HEK293 (cell line): ENCODE results near the gene KIF9.

Experiments
- CTCF ChIA-PET: fragments of 350-600 bp; formaldehyde crosslinking; extraction: SDS; loops from one replicate; lab custom pipeline; 2021; ENCODE audit warnings: antibody characterized with exemption; lab: Yijun Ruan, JAX
- POLR2A ChIA-PET: fragments of 300-600 bp; formaldehyde crosslinking; extraction: SDS; loops from one replicate; lab custom pipeline; 2020; ENCODE audit warnings: antibody characterized with exemption, inconsistent platforms; lab: Yijun Ruan, JAX
- H3K27ac ChIP-seq: fragments of 200-500 bp; sonication (Bioruptor generic); 2 replicates; pipeline ENCODE4 v1.5.1; 2014; ENCODE audit warnings: low read depth, low read length, control low read depth, inconsistent platforms; ENCODE audit errors: extremely low read depth
- H3K36me3 ChIP-seq, 2 experiments: fragments of 200-500 bp in 1 of 2; sonication (Bioruptor generic) in 1 of 2; 1 replicate in 1 of 2; 2 replicates in 1 of 2; pipeline ENCODE4 v1.5.1; 2014 to 2017; ENCODE audit warnings: inconsistent platforms in 2 of 2, low read length in 2 of 2; ENCODE audit not compliant: control insufficient read depth in 2 of 2, insufficient read depth in 1 of 2
- H3K4me1 ChIP-seq: fragments of 200-500 bp; sonication (Bioruptor generic); 2 replicates; pipeline ENCODE4 v1.5.1; 2014; ENCODE audit warnings: mild to moderate bottlenecking, low read length, inconsistent platforms; ENCODE audit not compliant: control insufficient read depth, insufficient read depth
- H3K4me3 ChIP-seq: 2 replicates; pipeline ENCODE4 v1.5.1; 2011; ENCODE audit warnings: low read depth, mild to moderate bottlenecking, control low read depth, low read length, moderate library complexity
- H3K9me3 ChIP-seq: fragments of 200-500 bp; sonication (Bioruptor generic); 2 replicates; pipeline ENCODE4 v1.5.1; 2014; ENCODE audit warnings: low read depth, low read length, inconsistent platforms; ENCODE audit not compliant: control insufficient read depth, insufficient read depth
- MEIS1 ChIP-seq: sonication (generic); formaldehyde crosslinking; IDR thresholded peaks from 2 replicates; pipeline ENCODE4 v1.8.1; 2022; ENCODE audit warnings: missing genetic modification reagents, mild to moderate bottlenecking, borderline replicate concordance
- MZF1 ChIP-seq: fragments of 450-650 bp; formaldehyde crosslinking; IDR thresholded peaks from 2 replicates; pipeline ENCODE4 v1.5.1; 2017; ENCODE audit warnings: missing biosample characterization, missing genetic modification characterization, borderline replicate concordance
- PRDM4 ChIP-seq: fragments of 450-650 bp; formaldehyde crosslinking; IDR thresholded peaks from 2 replicates; pipeline ENCODE4 v1.5.1; 2017; ENCODE audit warnings: missing biosample characterization, missing genetic modification characterization
- PRDM6 ChIP-seq: fragments of 450-650 bp; formaldehyde crosslinking; IDR thresholded peaks from 2 replicates; pipeline ENCODE4 v1.5.1; 2017; ENCODE audit warnings: missing biosample characterization, missing genetic modification characterization
- SCRT2 ChIP-seq: fragments of 450-650 bp; formaldehyde crosslinking; IDR thresholded peaks from 2 replicates; pipeline ENCODE4 v1.5.1; 2016; ENCODE audit warnings: missing biosample characterization, missing genetic modification characterization
- SP7 ChIP-seq: fragments of 450-650 bp; formaldehyde crosslinking; IDR thresholded peaks from 2 replicates; pipeline ENCODE4 v1.5.1; 2016; ENCODE audit warnings: missing biosample characterization, missing genetic modification characterization
- ZFHX2 ChIP-seq: fragments of 450-650 bp; formaldehyde crosslinking; conservative IDR thresholded peaks from 2 replicates; pipeline ENCODE4 v1.5.1; 2016; ENCODE audit warnings: missing biosample characterization, missing genetic modification characterization
- ZIC2 ChIP-seq: fragments of 450-650 bp; formaldehyde crosslinking; IDR thresholded peaks from 2 replicates; pipeline ENCODE4 v1.5.1; 2016; ENCODE audit warnings: missing biosample characterization, missing genetic modification characterization
- ZNF121 ChIP-seq: fragments of 450-650 bp; formaldehyde crosslinking; IDR thresholded peaks from 2 replicates; pipeline ENCODE4 v1.5.1; 2016; ENCODE audit warnings: missing biosample characterization, missing genetic modification characterization
- ZNF175 ChIP-seq: fragments of 450-650 bp; formaldehyde crosslinking; IDR thresholded peaks from 2 replicates; pipeline ENCODE4 v1.5.1; 2016; ENCODE audit warnings: missing biosample characterization, missing genetic modification characterization
- ZNF223 ChIP-seq: fragments of 450-650 bp; formaldehyde crosslinking; IDR thresholded peaks from 2 replicates; pipeline ENCODE4 v1.5.1; 2016; ENCODE audit warnings: missing biosample characterization, missing genetic modification characterization
- ZNF23 ChIP-seq: fragments of 450-650 bp; formaldehyde crosslinking; IDR thresholded peaks from 2 replicates; pipeline ENCODE4 v1.5.1; 2016; ENCODE audit warnings: missing biosample characterization, missing genetic modification characterization, borderline replicate concordance
- ZNF335 ChIP-seq: fragments of 450-650 bp; formaldehyde crosslinking; conservative IDR thresholded peaks from 2 replicates; pipeline ENCODE4 v1.5.1; 2016; ENCODE audit warnings: missing biosample characterization, missing genetic modification characterization
- ZNF433 ChIP-seq: fragments of 450-650 bp; formaldehyde crosslinking; IDR thresholded peaks from 2 replicates; pipeline ENCODE4 v1.5.1; 2016; ENCODE audit warnings: missing biosample characterization, missing genetic modification characterization, low read depth
- ZNF473 ChIP-seq: fragments of 450-650 bp; formaldehyde crosslinking; IDR thresholded peaks from 2 replicates; pipeline ENCODE4 v1.5.1; 2017; ENCODE audit warnings: missing biosample characterization, missing genetic modification characterization
- ZNF530 ChIP-seq: fragments of 450-650 bp; formaldehyde crosslinking; IDR thresholded peaks from 2 replicates; pipeline ENCODE4 v1.5.1; 2016; ENCODE audit warnings: low read depth, missing biosample characterization, missing genetic modification characterization
- ZNF555 ChIP-seq: fragments of 450-650 bp; formaldehyde crosslinking; conservative IDR thresholded peaks from 2 replicates; pipeline ENCODE4 v1.5.1; 2017; ENCODE audit warnings: missing biosample characterization, mild to moderate bottlenecking, missing genetic modification characterization, inconsistent platforms
- ZNF645 ChIP-seq: fragments of 450-650 bp; formaldehyde crosslinking; IDR thresholded peaks from 2 replicates; pipeline ENCODE4; 2016; ENCODE audit warnings: missing biosample characterization, missing genetic modification characterization
- ZNF747 ChIP-seq: fragments of 450-650 bp; formaldehyde crosslinking; IDR thresholded peaks from 2 replicates; pipeline ENCODE4 v1.5.1; 2016; ENCODE audit warnings: missing biosample characterization, missing genetic modification characterization
- ZNF792 ChIP-seq: fragments of 450-650 bp; formaldehyde crosslinking; IDR thresholded peaks from 2 replicates; pipeline ENCODE4 v1.5.1; 2016; ENCODE audit warnings: missing biosample characterization, missing genetic modification characterization
- ZSCAN5A ChIP-seq: fragments of 450-650 bp; formaldehyde crosslinking; IDR thresholded peaks from 2 replicates; pipeline ENCODE4 v1.5.1; 2016; ENCODE audit warnings: missing biosample characterization, missing genetic modification characterization
- TF ChIP-seq, protein P1 (sequence below): fragments of 450-650 bp; formaldehyde crosslinking; IDR thresholded peaks from 2 replicates; pipeline ENCODE4 v1.5.1; 2017; ENCODE audit warnings: missing biosample characterization, mild to moderate bottlenecking, missing genetic modification characterization, moderate library complexity

Gene KIF9

DNA sequence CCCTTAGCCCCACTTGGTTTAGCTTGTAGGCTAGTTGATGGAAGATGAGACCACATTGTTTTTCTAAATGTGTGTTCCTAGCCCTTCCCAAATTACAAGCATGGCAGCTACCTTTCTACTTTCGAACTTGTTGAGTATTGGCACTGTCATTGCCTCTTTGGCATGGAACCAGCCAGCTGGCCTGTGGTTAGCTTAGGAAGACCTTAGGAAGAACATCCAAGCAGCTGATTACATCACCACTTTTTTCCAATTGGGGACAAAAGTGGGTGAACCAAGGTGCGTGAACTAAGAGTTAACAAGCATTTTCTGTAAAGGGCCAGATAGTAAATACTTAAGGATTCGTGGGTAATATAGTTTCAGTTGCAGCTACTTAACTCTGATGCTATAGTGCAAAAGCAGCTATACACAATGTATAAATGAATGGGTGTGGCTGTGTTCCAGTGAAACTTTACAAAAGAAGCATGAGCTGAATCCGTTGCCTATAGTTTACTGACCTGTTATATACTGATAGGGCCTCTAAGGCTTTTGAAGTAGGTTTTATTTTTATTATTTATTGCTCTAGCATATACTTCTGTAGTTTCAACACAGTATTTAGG is 8.7 kb upstream of the KIF9 start (continued):
- TF ChIP-seq MEIS1, result no peak
- TF ChIP-seq PRDM4 (tag by site-specific recombination), result no peak
- no peak for TF ChIP-seq ZSCAN5A (tag by site-specific recombination)
- no peak for TF ChIP-seq ZNF175
- no peak for TF ChIP-seq ZNF747 (tag by site-specific recombination)
- no peak for TF ChIP-seq ZNF223 (tag by site-specific recombination)
- TF ChIP-seq ZNF23, result no peak
- no peak for TF ChIP-seq ZNF555 (tag by site-specific recombination)
- TF ChIP-seq ZNF530 (tag by site-specific recombination), result no peak

GRCh38 chr3:47288966-47289910 is 6.6 kb upstream of the KIF9 start:
- TF ChIP-seq MZF1 (no peak), ZNF433 (tag by site-specific recombination) (no peak), ZNF473 (tag by site-specific recombination) (no peak), SP7 (tag by site-specific recombination) (peak; percentile 86), ZFHX2 (tag by site-specific recombination) (peak; percentile 50), PRDM6 (tag by site-specific recombination) (peak; percentile 77)
- Histone ChIP-seq H3K4me3 (no peak overlapping the region), H3K4me1 (no peaks in the 10 kb centered on the region; the same call in 1 of the 2 replicates), H3K27ac (no peak overlapping the region), H3K36me3 (peaks cover 0 to 46% of the 10 kb centered on the region in 2 experiments; a peak in 2 of 3 replicates), H3K9me3 (no peaks in the 10 kb centered on the region)
- POLR2A ChIA-PET, result no interaction called here
- CTCF ChIA-PET, result interaction anchor here (1.0 kb wide), 1 partner anchor 39 kb away, joined by 3 read pairs; no protein-coding TSS in a partner anchor

- Histone ChIP-seq H3K4me3 (peak overlapping the region; percentile 89), H3K9me3 (no peaks in the 10 kb centered on the region), H3K36me3 (peaks cover 0 to 25% of the 10 kb centered on the region in 2 experiments; a peak in 2 of 3 replicates), H3K4me1 (no peaks in the 10 kb centered on the region; the same call in 1 of the 2 replicates), H3K27ac (no peak overlapping the region; the same call in 1 of the 2 replicates)
- CTCF ChIA-PET, result no interaction called here
- POLR2A ChIA-PET, result no interaction called here
- TF ChIP-seq ZNF121 (tag by site-specific recombination), result peak; percentile 93
- TF ChIP-seq ZIC2, result peak; percentile 100
- TF ChIP-seq, protein P1, sequence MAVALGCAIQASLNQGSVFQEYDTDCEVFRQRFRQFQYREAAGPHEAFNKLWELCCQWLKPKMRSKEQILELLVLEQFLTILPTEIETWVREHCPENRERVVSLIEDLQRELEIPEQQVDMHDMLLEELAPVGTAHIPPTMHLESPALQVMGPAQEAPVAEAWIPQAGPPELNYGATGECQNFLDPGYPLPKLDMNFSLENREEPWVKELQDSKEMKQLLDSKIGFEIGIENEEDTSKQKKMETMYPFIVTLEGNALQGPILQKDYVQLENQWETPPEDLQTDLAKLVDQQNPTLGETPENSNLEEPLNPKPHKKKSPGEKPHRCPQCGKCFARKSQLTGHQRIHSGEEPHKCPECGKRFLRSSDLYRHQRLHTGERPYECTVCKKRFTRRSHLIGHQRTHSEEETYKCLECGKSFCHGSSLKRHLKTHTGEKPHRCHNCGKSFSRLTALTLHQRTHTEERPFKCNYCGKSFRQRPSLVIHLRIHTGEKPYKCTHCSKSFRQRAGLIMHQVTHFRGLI, result peak; percentile 95
- peak; percentile 69 for TF ChIP-seq ZNF335
- TF ChIP-seq ZNF645 (tag by site-specific recombination), result no peak
- TF ChIP-seq ZNF792 (tag by site-specific recombination), result no peak
- TF ChIP-seq SCRT2 (tag by site-specific recombination), result peak; percentile 56
These were observed 1.2 kb upstream of the KIF9 start for GRCh38 chr3:47283591-47284364.
